Hepatocyte (in vitro differentiated cells): ENCODE measurements around the gene PLXNA2.

Experiments used
- EZH2 ChIP-seq: fragments of 200-600 bp; sonication (generic); IDR thresholded peaks from 2 replicates; pipeline ENCODE4 v1.6.1; 2016; ENCODE audit warnings: antibody characterized with exemption, mild to moderate bottlenecking, borderline replicate concordance
- EZH2phosphoT487 ChIP-seq: fragments of 200-600 bp; sonication (generic); IDR thresholded peaks from one replicate; pipeline ENCODE4 v1.6.1; 2018; ENCODE audit warnings: antibody characterized with exemption, mild to moderate bottlenecking, low read depth, moderate library complexity; ENCODE audit not compliant: unreplicated experiment, severe bottlenecking
- TF ChIP-seq, protein P1 (sequence below): fragments of 200-600 bp; sonication (generic); IDR thresholded peaks from 2 replicates; pipeline ENCODE4 v1.5.1; 2016; ENCODE audit warnings: antibody characterized with exemption, mild to moderate bottlenecking; ENCODE audit not compliant: poor library complexity

DNA sequence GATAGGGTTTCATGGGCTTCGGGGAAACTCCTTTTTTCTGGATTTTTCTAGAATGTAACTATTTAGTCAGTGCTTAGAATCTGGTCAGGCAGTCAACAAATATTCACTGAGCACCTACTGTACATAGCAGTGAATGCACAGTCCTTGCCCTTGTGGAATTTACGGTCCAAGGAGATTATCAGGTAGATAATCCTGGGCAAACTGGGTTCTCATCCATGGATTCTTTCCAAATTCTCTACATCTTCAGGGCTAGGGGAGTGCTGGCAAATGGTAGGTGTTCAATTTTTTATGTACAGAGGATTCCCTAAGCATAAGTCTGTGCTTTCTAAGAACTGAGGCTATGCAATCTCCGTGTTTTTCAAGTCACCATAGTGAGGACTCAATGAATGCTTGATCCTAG, 192.5 kb downstream of the PLXNA2 start:
- TF ChIP-seq, protein P1, sequence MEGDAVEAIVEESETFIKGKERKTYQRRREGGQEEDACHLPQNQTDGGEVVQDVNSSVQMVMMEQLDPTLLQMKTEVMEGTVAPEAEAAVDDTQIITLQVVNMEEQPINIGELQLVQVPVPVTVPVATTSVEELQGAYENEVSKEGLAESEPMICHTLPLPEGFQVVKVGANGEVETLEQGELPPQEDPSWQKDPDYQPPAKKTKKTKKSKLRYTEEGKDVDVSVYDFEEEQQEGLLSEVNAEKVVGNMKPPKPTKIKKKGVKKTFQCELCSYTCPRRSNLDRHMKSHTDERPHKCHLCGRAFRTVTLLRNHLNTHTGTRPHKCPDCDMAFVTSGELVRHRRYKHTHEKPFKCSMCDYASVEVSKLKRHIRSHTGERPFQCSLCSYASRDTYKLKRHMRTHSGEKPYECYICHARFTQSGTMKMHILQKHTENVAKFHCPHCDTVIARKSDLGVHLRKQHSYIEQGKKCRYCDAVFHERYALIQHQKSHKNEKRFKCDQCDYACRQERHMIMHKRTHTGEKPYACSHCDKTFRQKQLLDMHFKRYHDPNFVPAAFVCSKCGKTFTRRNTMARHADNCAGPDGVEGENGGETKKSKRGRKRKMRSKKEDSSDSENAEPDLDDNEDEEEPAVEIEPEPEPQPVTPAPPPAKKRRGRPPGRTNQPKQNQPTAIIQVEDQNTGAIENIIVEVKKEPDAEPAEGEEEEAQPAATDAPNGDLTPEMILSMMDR: no peak
- no peak for TF ChIP-seq EZH2phosphoT487
- no peak for TF ChIP-seq EZH2
